ENCODE results near the gene RABGAP1L. TPM values are rescaled to one million over a fixed set of nuclear protein-coding genes. Genes with fewer than 3 reads are reported as not detected.

RABGAP1L gene
- total RNA-seq, 6 donors from 2014 or later = 41.3 to 229 (median 85.3) TPM

DNA sequence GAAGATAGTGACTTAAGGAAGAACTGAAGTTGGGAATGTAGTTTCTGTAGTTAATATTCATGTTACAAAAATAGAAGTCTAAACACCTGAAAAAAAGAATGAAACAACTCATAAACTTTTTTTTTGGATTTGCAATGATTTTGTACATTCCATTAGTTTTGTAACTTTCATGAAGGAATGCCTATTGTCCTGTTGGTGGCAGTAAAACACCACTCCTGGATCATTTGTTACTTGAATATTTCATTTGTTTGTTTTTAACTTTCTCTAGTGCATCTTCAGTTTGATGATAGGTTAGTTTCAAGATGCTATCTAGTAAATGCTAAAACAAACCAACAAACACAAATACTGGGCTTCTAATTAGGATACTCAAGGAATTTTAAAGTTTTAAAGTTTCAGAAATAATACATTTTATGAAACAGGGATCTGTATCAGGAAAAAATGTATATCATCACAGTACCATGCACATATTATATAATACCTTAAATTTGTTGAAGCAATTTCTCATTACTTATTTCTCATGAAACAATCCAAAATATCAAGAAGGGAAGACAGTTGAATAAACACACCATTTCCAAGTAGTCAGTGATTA is 610.7 kb downstream of the RABGAP1L start:
- H3K27me3 ChIP-seq = no peaks in the 10 kb centered on the region
- no peak overlapping the region for H3K4me3 ChIP-seq
- DNase-seq = no peak
- TF ChIP-seq CTCF (IDR thresholded peaks at IDR 0.05) = peak; percentile 50 to 79 (median 64)
- TF ChIP-seq POLR2AphosphoS5 (IDR thresholded peaks at IDR 0.05) = no peak
- no peak for TF ChIP-seq POLR2A (IDR thresholded peaks at IDR 0.05)
- H3K27ac ChIP-seq = no peak overlapping the region
- peaks cover 0 to 6% (median 2%) of the 10 kb centered on the region in 4 donors for H3K4me1 ChIP-seq
- no peaks in the 10 kb centered on the region for H3K36me3 ChIP-seq
- ATAC-seq (ENCODE audit: low FRiP score in 2 of 2) = peak in 1 of 2 donors; percentile 72
- H3K9me3 ChIP-seq = no peaks in the 10 kb centered on the region

GRCh38 chr1:174775621-174776020 is 616.3 kb downstream of the RABGAP1L start:
- Histone ChIP-seq H3K27ac (no peak overlapping the region), H3K4me3 (no peak overlapping the region), H3K27me3 (no peaks in the 10 kb centered on the region), H3K36me3 (no peaks in the 10 kb centered on the region), H3K4me1 (no peaks in the 10 kb centered on the region), H3K9me3 (no peaks in the 10 kb centered on the region)
- 94 to 95% methylated on average over 2 of the region's 2 CpGs for WGBS, 2 donors
- no peak for TF ChIP-seq POLR2A (IDR thresholded peaks at IDR 0.05)
- TF ChIP-seq CTCF (IDR thresholded peaks at IDR 0.05) = no peak
- no peak for TF ChIP-seq EP300 (IDR thresholded peaks at IDR 0.05)
- TF ChIP-seq POLR2AphosphoS5 (IDR thresholded peaks at IDR 0.05) = no peak
- ATAC-seq (ENCODE audit: low FRiP score in 2 of 2) = no peak
- no peak for DNase-seq

DNA sequence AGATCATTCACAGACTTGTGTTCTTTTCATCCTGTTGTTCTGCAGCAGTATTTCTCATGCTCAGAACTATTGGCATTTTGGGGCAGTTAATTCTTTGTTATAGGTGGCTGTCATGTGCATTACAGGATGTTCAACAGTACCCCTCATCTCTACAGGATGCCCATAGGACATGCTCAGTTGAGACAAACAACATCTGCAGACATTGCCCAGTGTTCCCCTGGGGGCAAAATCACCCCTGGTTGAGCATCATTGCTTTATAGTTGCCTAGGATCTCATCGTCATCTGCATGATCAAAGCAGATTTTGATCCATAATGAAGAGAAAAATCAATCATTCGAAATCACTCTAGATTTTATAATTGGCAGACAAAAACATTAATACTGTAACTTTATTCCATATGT is 617.9 kb downstream of the RABGAP1L start:
- Histone ChIP-seq H3K36me3 (no peaks in the 10 kb centered on the region), H3K27ac (no peak overlapping the region), H3K9me3 (no peaks in the 10 kb centered on the region), H3K4me3 (no peak overlapping the region), H3K27me3 (no peaks in the 10 kb centered on the region), H3K4me1 (no peaks in the 10 kb centered on the region)
- TF ChIP-seq CTCF (IDR thresholded peaks at IDR 0.05) (no peak), EP300 (IDR thresholded peaks at IDR 0.05) (no peak), POLR2A (IDR thresholded peaks at IDR 0.05) (no peak), POLR2AphosphoS5 (IDR thresholded peaks at IDR 0.05) (no peak)
- ATAC-seq (ENCODE audit: low FRiP score in 2 of 2) = no peak
- no peak for DNase-seq
- WGBS, 2 donors = 98 to 99% methylated on average over 2 of the region's 2 CpGs

DNA sequence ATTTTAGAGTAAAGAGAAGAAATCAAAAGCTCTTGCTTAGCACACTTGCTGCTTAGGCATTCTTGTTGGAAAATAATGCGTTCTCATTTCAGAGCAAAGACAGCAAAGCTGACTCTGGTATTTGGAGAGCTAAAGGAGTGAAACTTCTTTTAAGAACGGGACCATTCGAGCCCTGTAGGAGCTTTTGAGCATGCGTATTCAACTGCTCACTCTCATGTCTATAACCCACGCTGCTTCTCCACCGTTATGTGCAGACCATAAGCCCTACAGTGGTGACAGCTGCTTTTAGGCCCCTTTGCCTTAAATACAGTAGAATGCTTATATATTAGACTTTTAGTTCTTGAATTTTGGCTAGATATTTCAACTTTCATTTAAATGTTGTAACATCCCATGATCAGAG is 626.2 kb downstream of the RABGAP1L start:
- H3K36me3 ChIP-seq = no peaks in the 10 kb centered on the region
- no peaks in the 10 kb centered on the region for H3K9me3 ChIP-seq
- ATAC-seq (ENCODE audit: low FRiP score in 2 of 2) (no peak), DNase-seq (no peak)
- H3K4me3 ChIP-seq = peak overlapping the region in 2 of 4 donors; percentile 1 to 5
- H3K27me3 ChIP-seq = no peaks in the 10 kb centered on the region
- peaks cover 0 to 5% (median 0%) of the 10 kb centered on the region in 4 donors for H3K4me1 ChIP-seq
- TF ChIP-seq CTCF (IDR thresholded peaks at IDR 0.05) = no peak
- TF ChIP-seq EP300 (IDR thresholded peaks at IDR 0.05) = no peak
- TF ChIP-seq POLR2AphosphoS5 (IDR thresholded peaks at IDR 0.05) = no peak
- TF ChIP-seq POLR2A (IDR thresholded peaks at IDR 0.05) = no peak
- WGBS, 2 donors = 78 to 84% methylated on average over 6 of the region's 6 CpGs
- H3K27ac ChIP-seq = no peak overlapping the region

DNA sequence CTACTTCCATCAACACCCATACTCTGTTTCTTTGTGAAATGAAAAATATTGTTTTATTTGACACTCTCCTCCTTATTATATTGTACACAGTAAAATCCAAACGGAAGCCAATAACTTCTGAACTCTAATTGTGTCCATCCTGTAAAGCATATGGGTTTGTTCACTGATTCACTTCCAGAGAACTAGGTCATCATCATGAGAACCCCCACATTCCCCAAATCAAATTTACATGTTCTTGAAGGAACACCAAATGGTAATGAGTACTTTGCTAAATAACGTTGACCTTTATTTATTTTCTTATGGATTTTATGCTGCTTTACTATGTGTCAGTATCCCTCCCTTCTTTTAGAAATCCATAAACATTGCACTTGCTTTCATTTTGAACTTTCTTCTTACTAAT is 627.0 kb downstream of the RABGAP1L start:
- H3K4me3 ChIP-seq = no peak overlapping the region
- TF ChIP-seq CTCF (IDR thresholded peaks at IDR 0.05) (no peak), EP300 (IDR thresholded peaks at IDR 0.05) (no peak), POLR2AphosphoS5 (IDR thresholded peaks at IDR 0.05) (no peak), POLR2A (IDR thresholded peaks at IDR 0.05) (no peak)
- H3K27ac ChIP-seq = no peak overlapping the region
- H3K4me1 ChIP-seq = peaks cover 0 to 5% (median 0%) of the 10 kb centered on the region in 4 donors
- H3K36me3 ChIP-seq = no peaks in the 10 kb centered on the region
- 30 to 55% methylated on average over 2 of the region's 2 CpGs for WGBS, 2 donors
- no peaks in the 10 kb centered on the region for H3K9me3 ChIP-seq
- DNase-seq (no peak), ATAC-seq (ENCODE audit: low FRiP score in 2 of 2) (no peak)
- H3K27me3 ChIP-seq = no peaks in the 10 kb centered on the region
